ENCODE results near the gene C4orf46. TPM values are rescaled to one million over a fixed set of nuclear protein-coding genes. Genes with fewer than 3 reads are reported as not detected.

C4orf46 gene
- total RNA-seq, 2 donors from 2014 or later, result 4.3 to 8.1 TPM

- Histone ChIP-seq H3K9me3 (no peaks in the 10 kb centered on the region), H3K27ac (no peak overlapping the region), H3K27me3 (replicated peaks; ENCODE audit: insufficient read depth) (no peaks in the 10 kb centered on the region), H3K36me3 (no peaks in the 10 kb centered on the region), H3K4me3 (no peak overlapping the region), H3K4me1 (replicated peaks) (no peaks in the 10 kb centered on the region)
- no peak for TF ChIP-seq POLR2AphosphoS5 (IDR thresholded peaks at IDR 0.05)
- TF ChIP-seq POLR2A (IDR thresholded peaks at IDR 0.05), result no peak
- no peak for TF ChIP-seq CTCF (IDR thresholded peaks at IDR 0.05)
- WGBS, result 95% methylated on average over 3 of the region's 3 CpGs
- intact Hi-C loops (cut with DNase I), result loop anchor here (10.0 kb wide), 1 partner anchor 627 kb away; no protein-coding TSS in a partner anchor
- no peak for DNase-seq (ENCODE audit: low spot score)
These were observed 49.4 kb downstream of the C4orf46 start for GRCh38 chr4:158622251-158622650.

- intact Hi-C loops (cut with DNase I), result loop anchor here (10.0 kb wide), 1 partner anchor 627 kb away; no protein-coding TSS in a partner anchor
- DNase-seq (ENCODE audit: low spot score), result no peak
- WGBS, result 83% methylated on average over 4 of the region's 4 CpGs
- Histone ChIP-seq H3K4me3 (no peak overlapping the region), H3K9me3 (no peaks in the 10 kb centered on the region), H3K4me1 (replicated peaks) (no peaks in the 10 kb centered on the region), H3K27ac (no peak overlapping the region), H3K27me3 (replicated peaks; ENCODE audit: insufficient read depth) (no peaks in the 10 kb centered on the region), H3K36me3 (no peaks in the 10 kb centered on the region)
- TF ChIP-seq POLR2AphosphoS5 (IDR thresholded peaks at IDR 0.05) (no peak), CTCF (IDR thresholded peaks at IDR 0.05) (no peak), POLR2A (IDR thresholded peaks at IDR 0.05) (no peak)
These were observed 50.0 kb downstream of the C4orf46 start for GRCh38 chr4:158621729-158622128.

- no peak for DNase-seq (ENCODE audit: low spot score)
- no peak overlapping the region for H3K27ac ChIP-seq
- intact Hi-C loops (cut with DNase I), result no loop called here
These were observed 53.7 kb downstream of the C4orf46 start for GRCh38 chr4:158617956-158618355.

More at GRCh38 chr4:158617956-158618355, 53.7 kb downstream of the C4orf46 start:
- TF ChIP-seq POLR2AphosphoS5 (IDR thresholded peaks at IDR 0.05), result no peak
- no peak for TF ChIP-seq CTCF (IDR thresholded peaks at IDR 0.05)
- TF ChIP-seq POLR2A (IDR thresholded peaks at IDR 0.05), result no peak
- H3K4me3 ChIP-seq, result no peak overlapping the region
- H3K27me3 ChIP-seq (replicated peaks; ENCODE audit: insufficient read depth), result no peaks in the 10 kb centered on the region
- no peaks in the 10 kb centered on the region for H3K4me1 ChIP-seq (replicated peaks)
- no peaks in the 10 kb centered on the region for H3K36me3 ChIP-seq
- H3K9me3 ChIP-seq, result no peaks in the 10 kb centered on the region

Small RNAs within 50 kb of the gene (small RNA-seq; reads per million reads assigned to genes)
- gene RF00012, result 0 reads per million in 2 donors

Other genes with a start within 250 kb of the C4orf46 start
- gene RXFP1, start 150.0 kb downstream of the C4orf46 start, total RNA-seq, result under 1 TPM; 0.32 to 0.74 TPM
- gene ETFDH, start 409 bp upstream of the C4orf46 start, total RNA-seq, result 10 to 100 TPM; 19.9 to 22.9 TPM
- gene PPID, start 51.5 kb upstream of the C4orf46 start, total RNA-seq, result 10 to 100 TPM; 20.9 to 23.9 TPM
- 10 to 100 TPM; 31.1 to 39.8 TPM for gene FNIP2, start 97.1 kb upstream of the C4orf46 start, total RNA-seq

All from prostate gland (tissue), 2 donors.